Activated CD8-positive, alpha-beta memory T cell treated with anti-CD3 and anti-CD28 coated beads, Interleukin-2, amount 50 U/mL, for 1 hour (primary cell): Measurements from ENCODE around the gene IKBKE.

Experiments
- DNase-seq: peaks from one replicate; pipeline ENCODE4 v3.0.0-alpha.2; 2020; ENCODE audit errors: extremely low read depth

IKBKE gene

DNA sequence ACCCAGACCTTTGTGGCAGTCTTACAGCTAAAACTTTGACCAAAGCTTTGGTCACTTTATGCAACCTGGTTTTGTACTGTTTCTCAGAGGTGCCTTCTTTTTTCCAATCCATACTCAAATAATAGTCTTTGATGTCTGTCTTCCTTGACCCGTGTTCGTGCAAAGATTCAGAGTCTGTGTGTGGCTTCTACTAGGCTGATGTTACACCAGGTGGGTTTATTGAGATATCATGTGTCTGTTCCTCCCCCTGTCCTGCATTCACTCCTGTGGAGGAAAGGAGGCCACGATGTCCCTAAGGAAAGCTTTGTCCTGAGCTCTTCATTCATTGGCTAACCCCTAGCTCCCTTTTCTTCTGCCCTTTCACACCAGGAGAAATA, 15.0 kb upstream of the IKBKE start:
- DNase-seq: no peak

DNA sequence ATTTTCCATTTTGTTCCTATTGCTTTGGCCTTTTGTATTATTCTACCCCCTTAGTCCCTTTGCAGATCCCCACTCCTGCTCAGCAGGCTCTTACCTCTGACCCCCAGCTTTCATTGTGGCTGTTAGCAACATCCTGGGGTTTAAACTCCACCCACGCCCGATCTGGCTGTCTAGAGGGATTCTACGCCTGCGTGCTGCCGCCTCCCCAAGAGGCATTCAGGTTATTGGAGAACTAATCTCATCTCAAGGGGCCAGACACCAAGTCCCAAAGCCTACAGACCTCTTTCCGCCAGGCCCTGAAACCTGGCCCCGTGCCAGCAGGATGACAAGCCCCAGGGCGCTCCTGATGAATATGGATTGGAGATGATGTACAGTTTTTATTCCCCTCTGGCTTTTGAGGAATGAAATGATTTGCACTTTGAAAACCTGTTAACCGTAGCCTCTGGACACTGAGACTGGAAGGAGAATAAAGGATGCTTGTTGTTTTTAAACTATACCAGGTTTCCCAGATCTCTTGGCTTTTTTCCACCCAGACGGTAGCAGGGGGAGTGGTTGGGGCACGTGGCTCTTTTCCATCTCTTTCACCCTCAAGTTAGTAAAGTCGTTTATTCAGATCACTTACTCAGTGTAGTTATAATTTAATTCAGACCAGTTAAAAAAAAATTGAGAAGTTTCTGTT, 14.5 kb upstream of the IKBKE start:
- no peak for DNase-seq

DNA sequence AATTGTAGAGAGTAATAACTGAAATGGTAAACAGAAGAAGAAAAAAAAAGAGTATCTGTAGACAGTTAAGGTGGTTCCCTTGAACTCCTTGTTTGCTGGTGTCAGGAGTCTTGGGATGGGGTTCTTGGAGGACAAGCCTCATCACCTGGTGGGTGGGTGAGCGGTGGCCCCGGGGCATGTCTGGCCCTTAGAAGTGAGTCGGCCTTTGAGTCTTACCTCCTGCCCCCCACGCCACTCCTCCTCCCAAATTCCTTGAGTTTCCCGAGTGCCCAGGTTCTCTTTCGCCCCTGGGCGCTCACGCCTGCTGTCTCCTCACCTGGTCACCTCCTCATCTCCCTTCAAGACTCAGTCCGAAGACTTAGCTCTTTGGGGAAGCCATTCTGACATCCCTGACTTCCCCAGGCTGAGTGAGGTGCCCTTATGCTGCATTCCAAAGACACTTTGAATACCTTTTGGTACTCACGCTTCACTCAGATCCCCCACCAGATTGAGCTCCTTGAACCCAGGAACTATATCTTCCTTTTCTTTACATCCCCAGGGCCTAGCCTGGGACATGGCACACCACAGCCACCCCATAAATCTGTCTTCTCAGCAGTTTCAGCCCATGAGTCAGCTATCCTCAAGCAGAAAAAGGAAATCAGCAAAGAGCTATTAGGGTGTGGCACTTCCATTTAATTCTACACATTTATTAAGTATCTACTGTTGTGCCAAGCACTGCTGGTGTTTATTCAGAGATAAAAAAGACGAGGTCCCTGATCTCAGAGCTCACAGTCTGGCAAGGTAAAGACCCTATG, 13.5 kb upstream of the IKBKE start:
- no peak for DNase-seq

DNA sequence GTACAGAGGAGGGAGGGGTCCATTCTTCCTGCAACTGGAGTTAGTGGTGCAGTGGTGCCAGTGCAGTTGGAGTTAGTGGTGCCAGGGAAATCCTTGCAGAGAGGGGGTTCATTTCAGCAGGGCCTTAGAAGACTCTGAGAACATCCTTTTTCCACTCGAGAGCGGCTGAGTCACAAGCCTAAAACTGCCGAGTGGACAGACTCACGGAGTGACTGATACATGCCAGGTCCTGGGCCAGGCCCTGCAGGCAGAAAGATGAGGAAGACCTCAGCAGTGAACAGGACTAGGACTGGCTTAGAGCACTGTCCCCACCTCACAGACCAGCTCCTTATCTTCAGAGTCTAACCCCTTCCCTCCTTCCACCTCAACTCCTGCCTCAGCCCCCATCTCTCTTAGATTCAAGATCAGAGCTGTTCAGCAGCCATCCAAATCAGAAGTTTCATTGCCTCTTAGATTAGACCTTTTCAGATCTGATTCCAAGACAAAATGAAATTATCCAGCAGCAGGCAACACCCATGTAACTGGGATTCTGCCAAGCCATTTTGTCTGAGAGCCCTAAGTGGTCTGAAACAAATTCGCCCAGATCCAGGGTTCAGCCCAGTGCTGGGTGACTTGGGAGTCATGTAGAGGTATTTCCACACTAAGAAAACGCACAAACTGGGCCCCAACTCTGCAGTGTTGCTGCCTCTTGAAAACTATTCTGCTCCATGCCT, 12.7 kb upstream of the IKBKE start:
- no peak for DNase-seq

DNA sequence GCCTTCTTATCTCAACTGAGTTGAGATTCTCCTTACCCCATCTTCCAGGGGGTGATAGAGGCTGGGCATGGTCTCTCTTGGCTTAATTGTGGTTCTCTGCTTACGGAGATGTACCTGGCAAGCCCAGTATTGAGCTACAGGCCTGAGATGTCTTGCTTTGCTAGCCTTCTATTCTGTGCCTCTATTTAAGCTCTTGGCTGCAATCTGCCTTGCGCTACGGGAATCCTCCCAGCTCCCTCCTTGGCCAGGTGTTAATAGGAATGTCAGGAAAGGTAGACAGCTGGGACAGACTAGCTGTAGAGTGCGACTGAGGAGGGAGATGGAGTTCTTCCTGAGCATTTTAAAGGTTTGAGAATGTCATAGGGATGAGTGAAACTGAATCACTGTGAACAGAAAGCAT, 10.6 kb upstream of the IKBKE start:
- no peak for DNase-seq

DNA sequence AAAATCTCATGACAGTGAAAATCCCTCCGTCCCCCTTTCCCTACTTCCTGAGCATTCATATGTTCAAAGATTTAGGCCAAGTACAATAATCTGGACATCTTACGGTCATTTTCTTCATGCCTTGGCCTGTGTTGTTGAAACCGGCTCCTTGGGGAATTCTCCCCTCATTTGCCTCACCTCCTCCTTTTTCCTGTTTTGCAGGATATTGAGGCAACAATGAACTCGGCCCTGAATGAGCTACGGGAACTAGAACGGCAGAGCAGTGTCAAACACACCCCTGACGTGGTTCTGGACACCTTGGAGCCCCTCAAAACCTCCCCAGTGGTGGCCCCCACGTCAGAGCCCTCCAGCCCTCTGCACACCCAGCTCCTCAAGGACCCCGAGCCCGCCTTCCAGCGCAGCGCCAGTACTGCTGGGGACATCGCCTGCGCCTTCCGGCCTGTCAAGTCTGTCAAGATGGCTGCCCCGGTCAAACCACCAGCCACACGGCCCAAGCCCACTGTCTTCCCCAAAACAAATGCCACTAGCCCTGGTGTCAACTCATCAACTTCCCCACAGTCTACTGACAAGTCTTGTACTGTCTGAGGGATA, 9.3 kb upstream of the IKBKE start:
- no peak for DNase-seq

DNA sequence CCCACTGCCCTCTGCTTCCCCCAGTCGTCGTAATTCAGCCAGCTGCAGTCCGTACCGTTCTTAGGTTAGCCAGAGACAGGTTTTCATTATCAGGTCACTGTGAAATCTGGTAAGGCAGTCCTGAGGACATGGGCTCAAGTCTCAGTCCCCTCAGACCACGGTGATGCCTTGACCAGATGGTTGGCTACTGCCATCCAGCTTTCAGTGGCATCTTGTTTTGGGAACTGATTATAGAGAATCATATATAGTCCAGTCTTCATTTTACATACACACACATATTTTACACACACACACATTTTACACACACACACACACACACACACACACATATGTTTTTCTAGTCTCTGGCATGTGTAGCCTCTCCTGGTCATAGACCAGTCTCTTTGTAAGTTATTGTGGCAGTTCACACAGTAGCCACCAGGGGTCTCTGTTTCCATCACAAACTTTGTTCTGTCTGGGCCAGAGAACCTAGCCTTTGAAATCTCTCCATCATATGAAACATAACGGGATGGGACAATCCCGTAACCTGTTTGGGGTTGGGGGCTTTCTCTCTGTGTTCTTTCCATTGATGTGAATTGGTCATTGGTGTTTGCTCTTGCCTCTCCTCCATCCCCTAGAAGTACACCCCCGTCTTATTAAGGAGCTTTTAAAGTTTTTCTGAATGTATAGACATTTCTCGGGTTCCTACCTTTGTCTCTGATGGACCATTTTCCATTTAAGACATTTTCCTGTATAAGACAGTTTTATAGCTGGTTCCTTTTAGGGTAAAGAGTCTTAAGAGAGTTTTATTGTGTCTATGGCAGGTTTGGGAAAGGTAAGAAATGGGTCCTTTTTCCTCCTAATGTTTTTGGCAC, 8.4 kb upstream of the IKBKE start:
- DNase-seq: no peak

DNA sequence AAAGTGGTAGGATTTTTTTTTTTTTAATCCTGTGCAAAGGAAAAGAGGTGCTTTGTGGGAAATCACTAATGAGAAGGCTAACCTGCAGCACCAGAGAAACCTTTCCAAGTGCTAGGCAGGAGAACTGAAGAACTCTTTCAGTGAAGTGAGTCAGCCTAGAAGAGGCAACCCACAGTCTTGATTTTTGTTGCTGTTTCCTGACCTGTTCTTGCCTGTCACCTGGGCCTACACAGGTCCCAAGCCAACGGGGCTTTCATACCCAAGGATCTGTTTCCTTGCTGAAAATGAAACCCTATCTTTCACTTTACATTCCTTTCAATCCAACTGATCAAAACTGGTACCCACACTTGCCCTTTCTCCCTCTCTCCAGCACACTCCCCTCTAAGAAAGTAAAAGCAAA, 7.1 kb upstream of the IKBKE start:
- DNase-seq: no peak

DNA sequence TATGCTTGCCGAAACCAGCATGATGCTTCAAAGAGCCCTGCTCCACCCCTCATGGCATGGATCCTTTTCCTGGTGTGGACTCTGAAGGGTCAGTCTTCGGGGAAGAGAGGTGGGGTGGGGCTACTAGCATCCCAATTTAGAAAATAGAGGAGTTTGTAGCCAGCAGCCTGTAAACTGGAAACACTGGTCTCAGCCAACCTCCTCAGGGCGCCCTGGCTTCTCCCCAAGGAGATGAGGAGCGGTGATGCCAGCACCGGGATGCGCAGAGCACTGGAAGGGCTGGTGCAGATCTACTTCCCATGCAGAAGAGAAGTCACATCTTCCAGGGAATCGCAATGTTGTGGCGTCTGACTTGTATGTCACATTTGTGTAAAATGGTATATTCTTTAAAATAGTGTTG, 6.4 kb upstream of the IKBKE start:
- no peak for DNase-seq

DNA sequence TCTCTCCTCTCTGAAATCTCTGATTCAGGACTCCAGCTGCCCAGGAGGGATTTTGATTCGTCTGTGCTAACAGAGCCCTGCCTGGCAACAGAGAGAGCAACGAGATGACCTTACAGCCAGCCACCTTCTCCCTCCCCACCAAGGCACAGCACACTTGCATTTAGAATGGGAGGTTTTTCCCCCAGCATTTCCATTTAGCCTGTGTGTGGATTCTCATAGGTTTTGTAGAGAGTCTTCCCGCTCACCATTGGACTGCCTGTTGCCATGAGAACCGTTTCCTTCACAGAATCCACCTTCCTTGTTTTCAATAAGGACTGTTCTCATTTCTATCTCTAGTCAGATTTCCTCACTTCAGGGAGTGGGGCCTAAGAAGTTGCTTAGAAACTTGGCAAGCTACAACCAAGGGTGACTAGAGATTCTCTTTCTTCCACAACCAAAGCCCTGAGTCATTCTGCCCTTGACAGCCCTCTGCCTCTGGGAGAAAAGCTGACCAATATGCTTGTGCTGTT, 5.8 kb upstream of the IKBKE start:
- DNase-seq: no peak

DNA sequence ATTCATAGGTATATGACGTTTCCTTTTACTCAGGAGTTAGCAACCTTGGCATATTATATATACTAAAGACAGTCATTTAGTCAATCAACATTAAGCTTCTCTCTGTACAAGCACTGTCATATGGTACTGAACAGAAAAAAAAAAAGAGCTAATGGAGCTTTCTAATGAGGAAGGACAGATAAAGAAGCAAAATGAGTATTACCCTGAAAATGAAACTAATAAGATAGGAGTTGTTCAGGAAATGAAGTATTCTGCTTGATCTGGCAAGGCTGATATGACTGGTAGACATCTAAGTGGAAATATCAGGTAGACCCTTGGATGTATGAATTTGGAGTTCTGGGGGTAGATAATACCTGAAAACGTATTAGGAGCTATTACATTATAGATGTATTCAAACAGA, 4.3 kb upstream of the IKBKE start:
- no peak for DNase-seq

DNA sequence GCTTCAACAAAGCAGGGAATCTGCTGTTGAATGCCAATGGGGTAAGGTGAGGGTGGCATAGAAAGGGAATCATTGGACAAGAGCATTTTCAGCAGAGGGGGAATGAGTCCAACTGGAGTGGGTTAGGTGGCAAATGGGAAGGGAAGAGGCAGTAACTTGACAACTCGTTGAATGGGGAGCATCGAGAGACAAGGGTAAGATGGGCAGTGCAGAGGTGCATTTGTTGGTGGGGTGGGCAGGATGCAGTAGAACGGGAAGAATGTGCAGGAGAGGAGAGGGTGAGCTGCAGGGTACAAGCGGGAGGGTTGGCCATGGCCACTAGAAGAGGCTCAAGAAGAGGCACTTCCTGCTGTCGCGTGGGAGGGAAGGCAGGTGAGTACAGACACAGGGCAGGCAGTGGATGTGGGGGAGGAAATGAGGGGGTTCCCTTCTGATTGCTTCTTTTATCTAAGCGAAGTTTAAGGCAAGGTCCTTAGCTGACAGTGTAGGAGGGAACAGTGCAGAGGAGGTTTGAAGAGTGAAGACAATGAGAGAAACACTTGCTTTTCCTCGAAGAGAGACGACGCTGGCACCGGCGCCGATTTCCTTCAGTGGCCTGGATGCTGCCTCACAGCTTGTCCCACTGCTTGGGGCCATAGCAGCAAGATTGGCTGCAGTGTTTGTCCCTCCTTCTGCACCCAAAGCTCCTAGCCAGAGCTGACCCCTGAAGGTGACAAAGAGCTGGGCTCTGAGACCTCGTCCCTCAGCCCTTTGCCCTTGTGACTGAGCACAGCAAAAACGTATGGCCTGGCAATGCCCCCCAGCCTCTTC, 3.2 kb upstream of the IKBKE start:
- no peak for DNase-seq

DNA sequence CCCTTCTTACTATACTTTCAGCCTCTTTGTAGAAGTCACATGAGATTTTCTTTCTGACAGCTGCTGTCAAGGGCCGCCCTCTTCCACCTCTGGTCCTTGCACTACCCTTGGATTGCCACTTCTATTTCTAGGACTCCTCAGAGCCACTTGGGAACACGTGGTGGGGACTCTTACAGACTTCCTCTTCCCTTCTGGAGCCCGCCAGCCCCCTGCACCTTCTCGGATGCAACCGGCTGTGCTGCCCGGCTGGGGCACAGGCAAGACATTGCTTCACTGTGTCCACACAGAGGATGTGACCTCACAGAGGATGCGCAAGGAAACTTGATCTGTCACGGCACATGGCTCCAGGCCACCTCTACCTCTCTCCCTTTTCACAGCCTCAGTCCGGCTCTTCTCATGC, 2.4 kb upstream of the IKBKE start:
- no peak for DNase-seq

DNA sequence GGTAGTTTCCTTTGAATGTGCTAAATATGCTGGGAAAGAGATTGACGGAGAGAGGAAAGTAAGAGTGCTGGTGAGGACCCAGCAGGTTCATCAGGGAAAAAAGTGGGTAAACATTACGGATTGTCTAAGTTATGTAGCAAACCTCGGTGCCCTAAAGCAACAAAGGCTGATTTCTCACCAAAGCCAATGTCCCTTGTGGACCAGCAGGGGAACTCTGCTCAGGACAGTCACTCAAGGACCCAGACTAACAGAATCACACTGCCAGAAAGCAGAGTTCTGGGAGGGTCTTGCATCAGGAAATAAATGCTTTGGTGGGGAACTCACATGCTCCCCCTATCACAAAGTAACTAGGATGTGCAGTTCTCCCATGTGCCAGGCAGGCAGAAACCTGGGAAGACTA, 1.7 kb upstream of the IKBKE start:
- DNase-seq: no peak

DNA sequence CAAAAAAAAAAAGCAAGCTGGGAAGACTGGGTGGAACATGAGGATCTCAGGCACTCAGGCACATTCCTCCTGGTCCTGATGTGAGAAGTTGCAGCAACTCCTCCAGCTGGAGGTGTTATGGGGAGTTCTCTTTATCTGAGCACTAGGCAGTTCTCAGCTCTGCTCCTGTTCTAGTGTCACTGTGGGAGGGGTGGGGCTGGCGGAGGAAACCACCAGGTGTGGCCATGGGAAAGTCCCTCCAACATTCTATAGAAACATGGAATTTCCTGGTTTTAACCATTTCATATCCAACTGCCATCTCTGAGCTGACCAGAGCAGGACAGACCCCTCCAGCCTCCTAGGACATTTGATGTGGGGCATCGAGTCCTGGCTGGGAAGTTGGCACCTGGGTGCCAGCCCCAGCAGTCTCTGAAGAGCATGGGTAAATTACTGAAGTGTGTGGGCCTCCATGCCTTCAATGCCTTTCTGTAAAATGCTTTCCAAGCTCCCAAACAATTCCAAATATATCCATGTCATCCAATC, 804 bp upstream of the IKBKE start:
- no peak for DNase-seq

DNA sequence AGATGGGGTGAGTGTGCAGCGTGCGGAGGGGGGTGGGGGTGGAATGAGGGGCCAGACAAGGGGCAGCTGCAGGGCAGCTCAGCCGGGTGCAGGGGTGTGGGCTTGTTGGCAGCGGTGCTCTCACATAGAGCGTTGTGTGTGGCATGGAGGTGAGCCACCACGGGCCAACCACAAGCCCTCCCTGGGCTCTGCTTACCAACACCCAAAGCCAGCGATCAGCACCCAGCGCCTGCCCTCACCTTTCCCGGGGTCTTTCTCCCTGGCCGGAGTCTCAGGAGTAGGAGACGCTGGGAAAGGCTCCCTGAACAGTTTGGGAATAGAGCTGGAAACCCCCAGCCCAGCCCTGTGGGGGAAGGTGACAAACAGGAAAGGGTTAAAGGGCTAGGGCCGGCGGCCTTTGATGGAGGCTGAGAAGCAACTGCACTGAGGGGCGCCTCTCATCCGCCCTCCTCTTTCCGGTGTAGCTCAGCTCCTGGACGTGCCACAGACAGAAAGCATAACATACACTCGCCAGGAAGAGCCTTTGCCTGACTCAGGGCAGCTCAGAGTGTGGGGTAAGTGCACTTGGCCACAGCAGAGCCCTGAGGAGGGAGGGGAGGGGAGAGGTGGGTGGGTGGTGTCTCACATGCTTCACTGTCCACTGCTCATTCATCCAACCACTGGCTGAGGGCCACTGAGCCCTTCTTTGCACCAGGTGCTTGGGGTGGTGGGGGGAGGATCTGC, 577 bp downstream of the IKBKE start:
- no peak for DNase-seq

DNA sequence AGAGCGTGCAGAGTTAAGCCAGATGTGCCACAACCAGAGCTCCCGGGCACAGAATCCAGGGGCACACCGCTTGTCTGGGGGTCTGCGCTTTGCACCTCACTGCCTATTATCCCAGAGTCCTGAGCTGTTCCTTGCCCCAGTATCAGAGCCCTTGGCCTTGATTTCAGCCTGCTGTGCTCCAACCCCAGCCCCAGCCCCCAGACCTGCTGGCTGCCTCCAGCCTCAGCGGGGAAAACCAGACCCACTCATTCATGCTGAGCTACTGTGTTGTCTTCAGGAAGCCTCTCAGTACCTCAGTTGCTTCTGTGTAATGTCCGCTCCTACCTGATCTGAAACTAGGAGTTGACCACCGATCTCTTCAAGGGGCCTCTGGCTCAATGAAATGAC, 1.1 kb downstream of the IKBKE start:
- DNase-seq: no peak

DNA sequence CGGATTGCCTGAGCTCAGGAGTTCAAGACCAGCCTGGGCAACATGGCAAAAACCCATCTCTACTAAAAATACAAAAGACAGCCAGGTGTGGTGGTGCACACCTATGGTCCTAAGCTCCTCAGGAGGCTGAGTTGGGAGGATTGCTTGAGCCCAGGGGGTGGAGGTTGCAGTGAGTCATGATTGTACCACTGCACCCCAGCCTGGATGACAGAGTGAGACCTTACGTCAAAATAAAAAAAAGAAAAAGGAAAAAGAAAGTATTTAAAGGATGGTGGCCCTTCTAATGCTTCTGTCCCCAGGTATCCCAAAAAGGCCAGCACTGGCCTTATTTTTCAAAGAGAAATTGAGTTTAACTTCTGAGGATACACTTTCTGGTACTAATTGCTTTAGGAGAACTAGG, 1.7 kb downstream of the IKBKE start:
- DNase-seq: no peak

DNA sequence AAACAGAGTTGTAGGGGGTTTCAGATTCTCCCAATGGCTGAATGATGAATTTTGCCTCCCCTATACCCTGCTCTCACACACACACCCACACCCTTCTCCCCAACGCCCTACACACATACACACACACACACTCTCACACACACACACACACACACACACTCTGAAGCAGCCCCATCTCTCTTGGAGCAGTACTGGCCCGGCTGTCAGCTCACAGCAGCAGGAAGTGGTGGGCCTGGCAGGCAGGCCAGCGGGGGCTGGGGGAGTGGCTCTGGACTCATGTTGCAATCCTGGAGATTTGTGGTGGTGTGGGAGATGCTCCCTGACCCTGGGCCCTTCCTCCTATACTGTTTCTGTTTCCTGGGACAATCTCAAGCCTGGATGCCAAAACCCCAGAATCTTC, 2.2 kb downstream of the IKBKE start:
- no peak for DNase-seq

DNA sequence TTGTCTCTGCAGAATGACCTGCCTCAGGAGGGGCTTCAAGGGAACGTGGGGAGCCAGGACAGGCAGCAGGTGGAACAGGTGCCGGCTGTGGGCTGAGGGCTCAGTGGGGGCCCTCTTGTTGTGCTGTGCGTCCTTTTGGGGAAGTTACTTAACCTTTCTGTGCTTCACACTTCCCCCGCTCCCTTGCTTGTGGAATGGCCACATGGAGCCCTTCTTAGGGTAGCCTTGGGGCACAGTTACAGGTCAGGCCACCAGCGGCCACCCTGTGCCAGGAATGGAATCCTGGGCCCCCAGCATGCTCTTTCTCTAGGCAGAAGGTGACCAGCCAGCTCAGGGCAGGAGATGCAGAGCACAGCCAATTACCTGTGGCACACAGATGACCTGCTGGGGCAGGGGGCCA, 2.6 kb downstream of the IKBKE start:
- no peak for DNase-seq
